Measurements from ENCODE around the gene PRTN3.

Gene PRTN3

DNA sequence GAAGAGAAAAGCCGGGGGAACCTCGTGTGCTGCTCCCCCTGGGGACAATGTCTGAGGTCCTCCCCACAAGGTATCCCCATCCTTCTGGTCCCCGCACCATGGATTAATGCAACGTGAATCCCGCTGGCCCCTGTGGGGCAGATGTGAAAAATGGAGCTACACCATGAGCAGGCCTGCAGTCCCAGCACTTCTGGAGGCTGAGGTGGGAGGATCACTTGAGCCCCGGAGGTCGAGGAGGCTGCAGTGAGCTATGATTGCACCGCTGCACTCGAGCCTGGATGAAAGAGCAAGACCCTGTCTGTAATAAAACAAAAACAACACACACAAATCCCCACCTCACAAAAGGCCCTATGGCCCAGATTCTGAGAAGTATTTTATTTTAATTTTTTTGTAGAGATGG is 17.5 kb downstream of the PRTN3 start:
- peaks cover 19% of the 10 kb centered on the region for H3K27me3 Mint-ChIP-seq (ENCODE audit: low read depth)
- H3K4me3 Mint-ChIP-seq, result no peak overlapping the region
- no peaks in the 10 kb centered on the region for H3K36me3 Mint-ChIP-seq (ENCODE audit: low read depth)
- H3K27ac Mint-ChIP-seq, result no peak overlapping the region
- peaks cover 7% of the 10 kb centered on the region for H3K4me1 Mint-ChIP-seq (ENCODE audit: low read depth)
- no peaks in the 10 kb centered on the region for H3K9me3 Mint-ChIP-seq

- no peaks in the 10 kb centered on the region for H3K9me3 Mint-ChIP-seq
- H3K4me3 Mint-ChIP-seq, result peak within 1 kb of the TSS; percentile 21
- H3K4me1 Mint-ChIP-seq (ENCODE audit: low read depth), result peaks cover 7% of the 10 kb centered on the region
- no peak within 1 kb of the TSS for H3K27ac Mint-ChIP-seq
- H3K27me3 Mint-ChIP-seq (ENCODE audit: low read depth), result peaks cover 19% of the 10 kb centered on the region
- H3K36me3 Mint-ChIP-seq (ENCODE audit: low read depth), result no peaks in the 10 kb centered on the region
Observed at GRCh38 chr19:858868-859843, 18.4 kb downstream of the PRTN3 start, which contains the start of gene CFD. Gene CFD, plus strand, starts transcription at chr19:859664. Its CDS starts 26 bp downstream, at chr19:859690.

- Mint-ChIP-seq H3K4me3 (no peak overlapping the region), H3K27ac (no peak overlapping the region), H3K4me1 (ENCODE audit: low read depth) (peaks cover 7% of the 10 kb centered on the region)
Observed at GRCh38 chr19:861141-861755, 20.4 kb downstream of the PRTN3 start.

GRCh38 chr19:861756-862580 is 21.2 kb downstream of the PRTN3 start:
- Mint-ChIP-seq H3K27ac (no peak overlapping the region), H3K4me1 (ENCODE audit: low read depth) (peaks cover 7% of the 10 kb centered on the region), H3K27me3 (ENCODE audit: low read depth) (peaks cover 19% of the 10 kb centered on the region), H3K36me3 (ENCODE audit: low read depth) (peaks cover 2% of the 10 kb centered on the region), H3K9me3 (no peaks in the 10 kb centered on the region), H3K4me3 (peak overlapping the region; percentile 74)

More at GRCh38 chr19:861141-861755, 20.4 kb downstream of the PRTN3 start:
- Mint-ChIP-seq H3K9me3 (no peaks in the 10 kb centered on the region), H3K27me3 (ENCODE audit: low read depth) (peaks cover 19% of the 10 kb centered on the region), H3K36me3 (ENCODE audit: low read depth) (peaks cover 2% of the 10 kb centered on the region)

GRCh38 chr19:862581-863314 is 21.9 kb downstream of the PRTN3 start:
- Mint-ChIP-seq H3K27ac (peak overlapping the region; percentile 78), H3K4me3 (peak overlapping the region; percentile 74), H3K9me3 (no peaks in the 10 kb centered on the region), H3K4me1 (ENCODE audit: low read depth) (peaks cover 5% of the 10 kb centered on the region), H3K27me3 (ENCODE audit: low read depth) (peaks cover 17% of the 10 kb centered on the region), H3K36me3 (ENCODE audit: low read depth) (peaks cover 6% of the 10 kb centered on the region)

DNA sequence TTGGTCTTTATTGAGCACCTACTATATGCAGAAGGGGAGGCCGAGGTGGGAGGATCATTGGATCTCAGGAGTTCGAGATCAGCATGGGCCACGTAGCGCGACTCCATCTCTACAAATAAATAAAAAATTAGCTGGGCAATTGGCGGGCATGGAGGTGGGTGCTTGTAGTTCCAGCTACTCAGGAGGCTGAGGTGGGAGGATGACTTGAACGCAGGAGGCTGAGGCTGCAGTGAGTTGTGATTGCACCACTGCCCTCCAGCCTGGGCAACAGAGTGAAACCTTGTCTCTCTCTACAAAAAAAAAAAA is 22.5 kb downstream of the PRTN3 start:
- Mint-ChIP-seq H3K36me3 (ENCODE audit: low read depth) (peaks cover 6% of the 10 kb centered on the region), H3K9me3 (no peaks in the 10 kb centered on the region), H3K4me3 (peak overlapping the region; percentile 57), H3K4me1 (ENCODE audit: low read depth) (peaks cover 5% of the 10 kb centered on the region), H3K27me3 (ENCODE audit: low read depth) (peaks cover 13% of the 10 kb centered on the region), H3K27ac (peak overlapping the region; percentile 78)

- no peak overlapping the region for H3K4me3 Mint-ChIP-seq
- H3K4me1 Mint-ChIP-seq (ENCODE audit: low read depth), result peaks cover 7% of the 10 kb centered on the region
- no peaks in the 10 kb centered on the region for H3K27me3 Mint-ChIP-seq (ENCODE audit: low read depth)
- no peak overlapping the region for H3K27ac Mint-ChIP-seq
- H3K36me3 Mint-ChIP-seq (ENCODE audit: low read depth), result peaks cover 15% of the 10 kb centered on the region
- H3K9me3 Mint-ChIP-seq, result no peaks in the 10 kb centered on the region
Observed at GRCh38 chr19:866769-867300, 26.0 kb downstream of the PRTN3 start.

GRCh38 chr19:867301-867793 is 26.5 kb downstream of the PRTN3 start:
- Mint-ChIP-seq H3K4me1 (ENCODE audit: low read depth) (peaks cover 7% of the 10 kb centered on the region), H3K27ac (no peak overlapping the region), H3K4me3 (no peak overlapping the region), H3K27me3 (ENCODE audit: low read depth) (no peaks in the 10 kb centered on the region), H3K36me3 (ENCODE audit: low read depth) (peaks cover 15% of the 10 kb centered on the region), H3K9me3 (no peaks in the 10 kb centered on the region)

GRCh38 chr19:867855-868457 is 27.2 kb downstream of the PRTN3 start:
- H3K9me3 Mint-ChIP-seq, result no peaks in the 10 kb centered on the region
- no peaks in the 10 kb centered on the region for H3K27me3 Mint-ChIP-seq (ENCODE audit: low read depth)
- peaks cover 5% of the 10 kb centered on the region for H3K4me1 Mint-ChIP-seq (ENCODE audit: low read depth)
- H3K27ac Mint-ChIP-seq, result no peak overlapping the region
- no peak overlapping the region for H3K4me3 Mint-ChIP-seq
- H3K36me3 Mint-ChIP-seq (ENCODE audit: low read depth), result peaks cover 15% of the 10 kb centered on the region

DNA sequence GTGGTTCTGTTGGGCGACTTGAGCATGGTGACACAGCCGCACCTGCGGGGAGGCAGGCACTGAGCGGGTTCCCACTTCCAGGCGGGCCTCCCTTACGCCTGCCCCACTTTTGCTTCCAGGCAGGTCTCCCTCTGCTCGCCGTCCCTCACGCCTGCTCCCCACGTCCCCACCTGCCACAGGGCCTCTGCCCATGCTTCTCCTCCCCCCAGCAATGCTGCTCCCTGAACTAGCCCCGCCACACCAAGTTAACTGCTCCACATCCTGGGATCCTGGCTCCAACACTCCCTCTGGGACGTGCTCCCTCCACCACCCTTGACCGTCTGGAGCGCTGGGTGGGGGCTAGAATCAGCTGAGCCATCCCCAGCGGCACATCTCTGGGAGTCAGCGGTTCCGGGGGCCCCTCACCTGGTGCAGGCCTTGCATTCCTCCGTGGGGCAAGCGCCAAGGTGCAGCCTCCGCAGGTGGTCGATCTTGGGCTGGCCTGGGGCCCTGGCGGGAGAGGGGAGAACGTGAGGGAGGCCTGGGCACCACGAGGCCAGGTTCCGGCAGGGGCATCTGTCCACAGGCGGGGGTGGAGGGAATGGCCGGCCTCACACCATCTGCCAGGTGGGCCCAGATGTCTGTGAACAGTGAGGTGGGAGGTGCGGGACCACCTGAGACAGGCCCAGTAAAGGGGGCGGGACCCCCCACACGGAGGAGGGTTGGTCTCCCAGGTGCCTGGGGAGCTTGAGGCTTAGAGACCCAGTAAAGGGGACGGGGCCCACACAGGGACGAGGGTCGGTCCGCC is 27.9 kb downstream of the PRTN3 start:
- no peak overlapping the region for H3K27ac Mint-ChIP-seq
- H3K36me3 Mint-ChIP-seq (ENCODE audit: low read depth), result peaks cover 15% of the 10 kb centered on the region
- no peaks in the 10 kb centered on the region for H3K27me3 Mint-ChIP-seq (ENCODE audit: low read depth)
- H3K9me3 Mint-ChIP-seq, result no peaks in the 10 kb centered on the region
- H3K4me1 Mint-ChIP-seq (ENCODE audit: low read depth), result peaks cover 5% of the 10 kb centered on the region
- H3K4me3 Mint-ChIP-seq, result no peak overlapping the region

DNA sequence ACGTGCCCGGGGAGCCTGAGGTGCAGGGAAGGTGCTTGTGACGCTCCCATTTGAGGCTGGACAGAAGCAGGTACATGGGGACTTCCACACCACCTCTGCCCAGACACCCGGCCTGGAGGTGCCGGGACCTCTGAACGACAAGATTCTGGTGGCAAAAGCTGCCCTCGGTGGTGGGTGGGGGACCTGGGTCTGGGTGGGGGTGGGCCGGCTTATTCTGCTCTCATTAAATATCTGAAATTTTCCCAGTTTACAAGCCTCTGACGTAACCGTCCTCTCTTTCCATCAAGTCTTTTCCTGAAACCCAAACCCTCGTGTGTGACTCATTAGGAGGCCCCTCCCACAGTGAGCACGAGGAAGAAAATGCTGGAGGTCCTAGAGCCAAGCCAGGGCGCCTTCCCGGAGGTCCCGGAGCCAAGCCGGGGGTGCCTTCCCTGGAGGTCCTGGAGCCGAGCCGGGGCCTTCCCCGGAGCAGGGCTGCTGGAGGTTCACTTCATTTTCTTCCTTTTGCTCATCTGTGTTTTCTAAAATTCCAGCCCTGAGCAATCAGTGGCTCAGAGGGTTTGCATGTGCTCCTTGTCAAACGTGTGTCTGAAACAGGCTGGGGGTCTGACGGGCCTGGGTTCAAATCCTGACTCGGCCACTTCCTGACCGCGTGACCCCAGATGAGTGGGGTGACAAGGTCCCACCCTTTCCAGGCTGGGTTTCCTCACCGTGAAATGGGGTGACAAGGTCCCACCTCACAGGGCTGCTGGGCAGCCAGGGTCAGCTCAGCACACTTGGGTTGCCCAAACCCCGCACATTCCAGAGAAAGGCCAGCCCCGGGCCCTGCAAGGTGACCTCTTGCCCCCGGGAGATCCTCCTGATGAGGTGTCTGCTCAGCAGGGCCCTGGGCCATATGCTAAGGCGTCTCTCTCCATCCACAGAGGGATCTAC is 28.7 kb downstream of the PRTN3 start:
- H3K4me3 Mint-ChIP-seq, result no peak overlapping the region
- no peaks in the 10 kb centered on the region for H3K27me3 Mint-ChIP-seq (ENCODE audit: low read depth)
- H3K9me3 Mint-ChIP-seq, result no peaks in the 10 kb centered on the region
- peaks cover 5% of the 10 kb centered on the region for H3K4me1 Mint-ChIP-seq (ENCODE audit: low read depth)
- peaks cover 15% of the 10 kb centered on the region for H3K36me3 Mint-ChIP-seq (ENCODE audit: low read depth)
- H3K27ac Mint-ChIP-seq, result no peak overlapping the region

- Mint-ChIP-seq H3K36me3 (ENCODE audit: low read depth) (peaks cover 15% of the 10 kb centered on the region), H3K4me1 (ENCODE audit: low read depth) (peaks cover 5% of the 10 kb centered on the region), H3K27ac (peak overlapping the region; percentile 60), H3K9me3 (no peaks in the 10 kb centered on the region), H3K4me3 (no peak overlapping the region), H3K27me3 (ENCODE audit: low read depth) (no peaks in the 10 kb centered on the region)
Observed at GRCh38 chr19:870314-870713, 29.5 kb downstream of the PRTN3 start.
